GM12892 (cell line): ENCODE results near the gene UNC119B.

Experiments used
- POLR2A ChIP-seq: IDR thresholded peaks from 2 replicates; pipeline ENCODE4 v1.6.1; 2011; ENCODE audit warnings: low read depth, low read length, control low read depth
- POLR2AphosphoS5 ChIP-seq: IDR thresholded peaks from 2 replicates; pipeline ENCODE4 v1.6.1; 2011; ENCODE audit warnings: low read depth, low read length, control low read depth
- TAF1 ChIP-seq: IDR thresholded peaks from 2 replicates; pipeline ENCODE4 v1.6.1; 2011; ENCODE audit warnings: low read depth, mild to moderate bottlenecking, control low read depth, low read length, borderline replicate concordance

- no peak for TF ChIP-seq POLR2AphosphoS5
- TF ChIP-seq POLR2A = no peak
- TF ChIP-seq TAF1 = no peak
Measured at GRCh38 chr12:120738252-120739030, 28.2 kb downstream of the UNC119B start.
